NCI-H774 (cell line): ENCODE results near the gene OXCT1.
"Not testable (repeated sequence)": the region's sequence is repeated elsewhere in the genome, so short reads cannot be mapped to it uniquely, and the experiment has no call there.

Experiments used
- DNase-seq: peaks from one replicate; lab custom pipeline; 2025; lab: John Stamatoyannopoulos, UW

The OXCT1 gene

DNA sequence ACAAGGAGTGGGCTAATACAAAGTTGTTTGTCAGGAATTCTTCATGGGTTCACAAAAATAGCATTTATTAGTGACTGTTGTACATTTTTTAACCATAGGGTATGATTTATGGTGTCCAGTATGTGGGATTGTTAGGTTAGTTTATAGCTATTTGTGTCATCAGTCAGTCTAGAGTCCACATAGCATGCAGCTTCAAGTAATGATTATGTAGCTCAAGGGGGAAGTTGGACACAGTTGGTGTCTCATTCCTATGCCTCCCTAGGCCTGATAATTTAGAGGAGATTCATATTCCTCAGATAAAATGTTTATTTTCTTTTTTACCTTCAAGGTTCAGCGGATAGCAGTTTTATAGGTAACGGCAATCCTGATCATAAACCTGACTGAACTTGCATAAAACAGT is 153.8 kb downstream of the OXCT1 start:
- no peak for DNase-seq

DNA sequence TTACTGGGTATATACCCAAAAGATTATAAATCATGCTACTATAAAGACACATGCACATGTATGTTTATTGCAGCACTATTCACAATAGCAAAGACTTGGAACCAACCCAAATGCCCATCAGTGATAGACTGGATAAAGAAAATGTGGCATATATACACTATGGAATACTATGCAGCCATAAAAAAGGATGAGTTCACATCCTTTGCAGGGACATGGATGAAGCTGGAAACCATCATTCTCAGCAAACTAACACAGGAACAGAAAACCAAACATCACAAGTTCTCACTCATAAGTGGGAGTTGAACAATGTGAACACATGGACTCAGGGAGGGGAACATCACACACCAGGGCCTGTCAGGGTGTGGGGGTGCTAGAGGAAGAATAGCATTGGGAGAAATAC is 155.8 kb downstream of the OXCT1 start:
- not testable (repeated sequence) for DNase-seq

DNA sequence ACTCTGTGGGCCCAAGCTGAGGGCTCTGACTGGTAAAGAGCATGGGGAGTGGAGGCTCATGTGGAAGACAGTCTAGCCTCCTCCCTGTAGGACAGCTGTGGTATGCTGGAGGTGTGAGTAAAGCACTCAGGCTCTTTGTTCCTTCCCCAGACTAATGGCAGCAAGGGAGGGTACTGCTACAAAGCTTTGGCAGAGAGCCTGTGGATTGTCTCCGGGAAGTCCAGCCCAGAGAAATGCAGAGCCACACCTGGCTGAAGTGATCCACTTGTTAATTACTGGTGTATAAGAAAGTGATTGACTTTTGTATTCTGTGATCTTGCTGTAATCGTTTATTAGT is 161.7 kb downstream of the OXCT1 start:
- no peak for DNase-seq

DNA sequence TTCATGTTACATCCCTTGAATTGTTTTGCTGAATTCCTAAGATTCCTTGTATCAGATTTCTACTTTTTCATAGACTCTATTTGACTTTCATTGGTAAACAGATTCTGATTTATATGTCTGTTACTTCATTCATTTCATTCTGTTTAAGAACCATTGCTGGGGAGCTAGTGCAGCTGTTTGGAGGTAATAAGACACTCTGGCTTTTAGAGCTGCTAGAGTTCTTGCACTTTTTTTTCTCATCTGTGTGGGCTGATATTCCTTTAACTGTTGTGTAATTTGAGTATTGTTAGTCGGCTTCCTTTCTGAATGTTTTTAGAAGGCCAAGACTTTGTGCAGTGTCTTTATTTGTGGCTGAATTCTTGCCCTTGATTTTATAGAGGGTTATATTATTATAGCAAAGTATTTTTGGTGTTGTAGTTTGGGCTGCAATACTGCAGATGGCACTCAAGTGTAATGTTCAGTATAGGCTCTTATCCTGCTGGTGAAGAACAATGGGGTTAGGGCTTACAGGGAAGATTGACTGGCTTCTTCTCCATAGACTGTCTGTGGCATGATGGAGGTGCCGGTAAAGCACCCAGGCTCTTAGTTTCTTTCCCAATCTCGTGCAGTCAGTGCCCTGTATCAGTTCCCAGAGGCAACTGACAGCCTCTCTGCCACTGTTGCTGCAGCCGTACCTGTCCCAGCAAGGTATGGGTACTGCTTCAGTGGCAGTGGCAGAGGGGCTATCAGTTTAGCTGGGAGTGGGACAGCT is 162.2 kb downstream of the OXCT1 start:
- DNase-seq: no peak

DNA sequence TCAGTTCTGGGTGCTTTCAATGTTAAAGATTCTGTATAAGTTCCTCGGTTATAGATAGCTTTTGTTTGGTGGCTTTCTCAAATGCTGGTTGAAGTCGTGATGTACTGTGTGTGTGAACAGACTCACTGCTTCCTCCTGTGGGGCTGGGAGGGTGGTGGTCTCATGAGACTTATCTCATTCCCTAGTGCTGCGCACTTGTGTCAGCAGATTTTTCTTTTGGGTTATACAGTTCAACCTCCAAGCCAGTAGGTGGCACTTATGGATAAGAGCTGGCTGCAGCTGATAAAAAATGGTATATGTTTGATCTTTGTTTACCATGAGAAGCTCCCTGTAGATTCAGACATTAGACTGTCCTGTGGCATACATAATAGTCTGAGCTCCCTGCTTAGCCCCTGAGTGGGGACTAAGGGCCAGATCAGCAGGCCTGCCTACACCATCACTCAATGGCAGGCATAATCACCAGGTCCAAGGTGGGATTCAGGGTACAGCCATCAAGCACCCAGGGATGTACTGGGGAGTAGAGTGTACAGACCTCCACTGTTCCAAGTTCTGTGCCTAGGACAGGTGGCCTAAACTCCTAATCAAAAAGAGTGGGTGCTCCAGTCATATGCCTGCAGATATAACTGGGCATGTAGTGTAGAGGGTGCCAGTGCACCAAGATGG is 174.2 kb downstream of the OXCT1 start:
- no peak for DNase-seq

DNA sequence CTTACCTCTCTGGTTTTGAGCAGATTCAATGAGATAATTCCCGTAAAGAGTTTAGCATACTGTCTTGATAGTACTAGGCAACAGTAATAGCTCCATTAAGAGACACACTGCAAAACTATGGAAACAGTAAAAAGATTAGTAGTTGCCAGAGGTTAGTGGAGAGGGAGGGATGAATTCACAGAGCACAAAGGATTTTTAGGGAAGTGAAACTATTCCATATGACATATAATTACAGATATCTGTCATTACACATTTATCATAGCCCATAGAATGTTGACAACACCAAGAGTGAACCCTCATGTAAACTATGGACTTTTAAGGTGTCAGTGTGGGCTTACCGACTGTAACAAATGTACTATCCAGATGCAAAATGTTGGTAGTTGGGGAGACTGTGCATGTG is 183.5 kb downstream of the OXCT1 start:
- no peak for DNase-seq

DNA sequence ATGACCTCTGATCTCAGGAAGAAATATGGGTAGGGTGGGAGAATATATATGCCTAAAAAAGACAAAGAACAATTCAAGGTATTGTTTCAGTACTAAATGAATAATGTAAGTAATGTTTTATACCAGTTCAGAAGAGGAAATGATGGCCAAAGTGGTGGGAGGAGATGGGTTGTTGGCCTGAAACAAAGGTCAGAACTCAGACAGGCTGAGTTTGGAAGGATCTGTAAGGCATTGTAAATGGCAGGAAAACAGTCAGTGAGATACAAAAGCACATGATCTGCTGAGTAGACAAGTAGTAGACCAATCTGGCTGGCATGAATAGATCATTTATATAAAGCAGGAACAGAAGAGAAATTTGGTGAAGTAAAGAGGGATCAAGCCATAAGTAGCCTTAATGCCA is 184.0 kb downstream of the OXCT1 start:
- no peak for DNase-seq

DNA sequence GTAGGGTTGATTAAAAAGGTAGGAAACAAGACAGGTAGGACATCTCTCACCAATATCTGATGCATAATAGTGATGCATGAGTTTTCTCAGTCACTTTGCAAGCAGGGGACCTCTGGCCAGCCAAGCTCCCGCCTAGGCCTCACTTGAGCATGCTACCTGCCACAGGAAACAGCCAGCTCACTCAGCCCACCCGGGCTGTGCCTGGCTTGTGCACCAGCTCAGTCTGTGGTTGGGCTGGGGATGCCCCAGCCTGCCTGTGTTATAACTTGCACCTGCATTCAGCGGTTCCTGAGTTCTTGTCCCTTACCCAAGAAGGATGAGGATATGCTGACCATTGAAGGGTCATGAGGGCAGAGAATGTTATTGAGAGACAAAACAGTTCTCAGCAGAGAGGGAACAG is 187.0 kb downstream of the OXCT1 start:
- no peak for DNase-seq

DNA sequence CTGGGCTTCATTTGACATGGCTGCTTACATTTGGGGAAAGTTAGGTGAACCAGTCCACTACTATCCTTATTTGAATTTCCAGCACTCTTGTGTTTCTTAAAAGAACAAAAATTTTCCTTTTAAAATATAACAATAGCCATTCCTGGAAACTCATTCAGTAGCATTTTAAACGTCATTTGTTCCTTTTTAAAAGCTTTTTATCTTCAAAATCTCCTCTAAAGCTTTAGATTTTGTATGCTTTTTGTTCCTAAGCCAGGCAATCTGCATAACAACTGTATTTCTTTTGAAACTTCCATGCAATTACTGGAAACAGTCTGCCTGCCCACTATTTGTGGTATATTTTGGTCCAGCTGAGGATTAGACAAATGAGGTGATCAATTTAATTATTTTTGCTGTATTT is 187.6 kb downstream of the OXCT1 start:
- no peak for DNase-seq

DNA sequence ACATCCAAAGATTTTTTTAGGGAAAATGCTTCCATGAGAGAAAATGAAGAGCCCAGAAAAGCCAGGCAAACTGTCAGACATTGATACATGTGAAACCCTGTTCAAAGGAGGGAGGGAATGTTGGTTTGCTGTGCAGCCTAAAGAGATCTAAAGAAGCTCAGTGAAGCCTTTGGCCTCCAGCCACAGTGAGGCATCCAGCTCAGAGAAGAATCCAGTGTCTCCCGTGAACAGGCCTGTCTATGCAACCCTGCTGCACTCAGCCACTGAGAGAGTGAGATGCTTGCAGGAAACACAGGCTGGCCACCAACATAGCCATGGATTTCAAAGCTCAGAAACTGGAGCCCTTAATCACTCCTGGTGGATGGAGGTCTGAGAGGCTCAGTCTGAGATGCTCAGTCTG is 188.4 kb downstream of the OXCT1 start:
- no peak for DNase-seq
